Heart left ventricle (tissue), 13 donors: ENCODE results near the gene FBXO33.

Source experiments
- CTCF ChIP-seq, 12 donors: fragments of 200-600 bp; sonication (generic) in 4 of 12; IDR thresholded peaks; one replicate each; pipeline versions ENCODE4 v1.5.0 to v1.8.0; 2018 to 2022; ENCODE audit warnings: antibody characterized with exemption in 12 of 12, mild to moderate bottlenecking in 5 of 12
- POLR2A ChIP-seq, 2 donors: fragments of 450-650 bp; IDR thresholded peaks; one replicate each; pipeline ENCODE4 v1.6.1; 2017; ENCODE audit warnings: antibody characterized with exemption in 2 of 2, mild to moderate bottlenecking in 2 of 2, moderate library complexity in 2 of 2
- donor health status: ischemic (EF 13 %, LVEDD 7.1; RV severe dilation, severe dysfunction).
- donor health status: DM: no; HTN: yes; CAD: no.
- donor health status: DM: no; HTN: no; CAD: no.
- donor health status: ischemic (EF 25% LVEDD 6.9; RV normal size, moderate dysfunction).
- donor health status: ischemic (EF 25% LVEDD 5.7; RV mildly dilated, moderate dysfunction).
- donor health status: ischemic (EF 35%, LVEDD 5.7; RV mildly dilated, moderate dysfunction).
- donor health status: nonischemic (EF 11% LVEDD 7.7; RV severe dilation, severe dysfunction).
- donor health status: DM: yes; HTN: yes; CAD: no.
- donor health status: PGD.
- donor health status: ischemic (EF 29% LVEDD 5.4; RV normal size, mild dysfunction).
- donor health status: nonischemic (EF 23%, LVEDD 6.1; RV moderate dilation, normal function).

GRCh38 chr14:39435241-39435640 is 3.0 kb upstream of the FBXO33 start:
- no peak for TF ChIP-seq POLR2A (IDR thresholded peaks at IDR 0.05)
- TF ChIP-seq CTCF (IDR thresholded peaks at IDR 0.05): no peak
